Measurements from ENCODE around the gene TMCC2.
"Not testable (repeated sequence)": the region's sequence is repeated elsewhere in the genome, so short reads cannot be mapped to it uniquely, and the experiment has no call there.

Gene TMCC2

GRCh38 chr1:205284420-205285144 is 56.8 kb downstream of the TMCC2 start:
- DNase-seq: peak; percentile 81

DNA sequence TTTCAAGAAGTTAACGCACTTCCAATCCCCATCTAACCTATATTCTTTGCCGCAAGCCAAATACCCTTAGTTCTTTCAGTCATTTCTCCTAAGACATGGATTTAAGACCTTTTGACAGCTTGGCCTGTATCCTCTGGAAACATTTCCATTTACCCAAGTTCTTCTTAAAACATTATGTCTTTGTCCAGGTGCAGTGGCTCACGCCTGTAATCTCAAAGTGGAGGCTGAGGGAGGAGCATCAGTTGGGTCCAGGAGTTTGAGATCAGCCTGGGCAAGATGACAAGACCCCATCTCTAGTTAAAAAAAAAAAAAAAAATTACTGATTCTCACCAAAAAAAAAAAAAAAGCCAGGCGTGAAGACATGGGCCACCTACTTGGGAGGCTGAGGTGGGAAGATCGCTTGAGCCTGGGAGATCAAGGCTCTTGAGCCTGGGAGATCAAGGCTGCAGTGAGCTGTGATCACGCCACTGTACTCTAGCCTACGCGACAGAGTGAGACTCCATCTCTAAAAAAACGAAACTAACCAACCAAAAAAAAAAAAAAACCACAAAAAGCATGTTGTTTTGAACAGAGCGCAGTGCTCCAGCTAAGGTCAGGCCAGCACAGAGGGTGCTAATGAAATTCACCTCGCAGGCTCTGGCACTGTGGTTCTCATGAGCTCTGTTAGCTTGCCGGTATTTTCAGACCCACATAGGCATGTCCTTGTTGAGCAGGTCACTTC is 57.8 kb downstream of the TMCC2 start:
- DNase-seq: peak; percentile 64

DNA sequence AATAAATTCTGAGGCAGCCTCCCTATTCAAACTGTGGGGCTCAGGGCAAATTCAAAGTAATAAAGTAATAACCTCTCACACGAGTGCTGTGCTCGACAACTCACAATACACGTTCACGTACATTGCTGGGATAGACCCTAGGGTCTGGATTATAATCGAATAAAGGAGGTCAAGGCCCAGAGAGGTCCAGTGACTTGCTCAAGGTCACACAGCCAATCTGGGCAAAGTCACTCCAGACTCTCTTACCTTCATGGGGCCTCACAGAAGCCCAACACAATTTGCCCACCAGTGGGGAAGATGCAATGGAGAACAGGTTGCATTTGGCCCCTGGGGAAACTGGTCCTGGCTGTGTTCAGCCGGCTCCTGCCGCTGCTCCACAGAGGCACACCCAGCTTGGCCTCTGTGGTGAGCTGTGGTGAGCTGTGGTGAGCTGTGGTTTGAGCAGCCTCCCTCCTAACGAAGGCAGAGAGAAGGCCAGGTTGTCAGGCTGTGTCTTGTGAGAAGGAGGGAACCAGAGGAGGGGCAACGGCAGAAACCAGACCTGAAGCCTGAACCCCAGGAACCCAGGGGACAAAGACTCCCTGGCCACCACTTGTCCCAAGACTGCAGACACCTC is 58.7 kb downstream of the TMCC2 start:
- peak; percentile 59 for DNase-seq

DNA sequence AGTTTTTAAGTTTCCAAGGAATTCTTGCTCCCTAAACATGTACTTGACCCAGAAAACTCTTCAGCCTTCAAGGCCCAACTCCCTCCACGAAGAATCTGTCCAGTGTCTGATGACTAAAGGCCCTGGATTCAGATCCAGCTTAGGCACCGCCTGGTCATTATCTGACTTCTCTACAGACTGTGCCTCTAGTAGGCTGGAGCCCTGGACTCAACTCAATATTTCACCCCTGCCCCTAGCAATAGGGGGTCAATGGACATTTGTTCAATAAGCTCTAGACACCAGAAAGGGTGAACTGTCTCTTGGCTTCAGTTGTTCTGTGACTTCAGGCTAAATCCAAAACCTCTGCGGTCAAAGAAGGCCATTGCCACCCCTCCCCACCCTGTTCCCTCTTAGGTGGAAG is 59.3 kb downstream of the TMCC2 start:
- no peak for DNase-seq

DNA sequence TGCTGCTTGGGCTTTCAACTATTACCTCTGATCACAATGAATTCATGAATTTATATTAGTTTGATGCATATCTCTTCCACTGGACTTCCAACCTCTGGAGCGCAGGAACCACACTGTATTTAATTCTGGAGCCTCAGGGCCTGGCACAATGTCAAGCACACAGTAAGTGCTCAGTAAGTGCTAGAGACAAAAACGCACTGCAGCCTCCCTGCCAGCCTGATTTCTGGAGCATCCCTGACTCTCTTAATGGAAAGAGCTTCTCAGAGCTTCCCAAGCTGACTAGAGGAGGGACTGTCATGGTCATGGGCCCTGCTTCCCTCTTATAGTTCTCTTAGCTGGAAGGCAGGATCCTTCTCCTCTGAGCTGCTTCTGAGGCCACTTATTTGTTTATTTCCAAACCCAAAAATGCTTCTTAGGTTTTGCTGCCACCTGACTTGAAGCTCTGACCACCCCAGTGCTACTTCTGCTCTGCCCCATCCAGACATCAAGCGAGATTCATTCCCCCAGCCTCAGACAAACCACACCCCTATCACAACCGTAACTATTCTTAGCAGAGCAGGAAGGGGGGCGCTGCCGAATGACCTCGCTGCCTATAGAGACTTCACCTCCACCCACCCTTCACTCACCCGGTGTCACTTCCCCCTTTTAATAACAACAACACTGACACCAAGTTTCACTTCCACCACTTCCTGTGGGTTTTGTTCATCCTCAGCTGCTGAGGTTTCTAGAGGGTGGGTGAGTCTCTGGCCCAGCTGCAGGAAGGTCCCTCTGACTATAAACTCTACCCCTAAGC is 60.2 kb downstream of the TMCC2 start:
- peak; percentile 81 for DNase-seq

GRCh38 chr1:205291596-205291995 is 63.9 kb downstream of the TMCC2 start:
- no peak for DNase-seq

GRCh38 chr1:205293350-205294074 is 65.8 kb downstream of the TMCC2 start:
- no peak for DNase-seq

GRCh38 chr1:205294175-205294917 is 66.6 kb downstream of the TMCC2 start:
- no peak for DNase-seq

DNA sequence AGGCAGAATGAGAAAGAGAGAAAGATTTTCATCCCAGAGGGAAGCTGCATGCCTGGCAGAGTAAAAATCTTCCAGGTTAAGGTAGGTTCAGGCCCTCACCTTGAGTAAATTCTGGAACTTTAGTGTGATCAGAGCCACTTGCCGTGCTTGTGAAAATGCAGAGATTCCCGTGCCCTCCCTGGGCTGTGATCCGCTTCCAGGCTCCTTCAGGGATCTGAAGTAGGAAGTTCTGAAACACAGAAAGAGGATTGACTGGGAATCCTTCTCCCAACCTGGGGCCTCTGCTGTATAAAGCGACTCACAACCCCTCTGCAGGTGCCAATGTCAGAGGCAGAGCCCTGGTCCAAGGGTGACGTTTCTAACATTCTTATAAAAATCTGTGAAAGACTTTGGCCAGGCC is 67.2 kb downstream of the TMCC2 start:
- DNase-seq: no peak

DNA sequence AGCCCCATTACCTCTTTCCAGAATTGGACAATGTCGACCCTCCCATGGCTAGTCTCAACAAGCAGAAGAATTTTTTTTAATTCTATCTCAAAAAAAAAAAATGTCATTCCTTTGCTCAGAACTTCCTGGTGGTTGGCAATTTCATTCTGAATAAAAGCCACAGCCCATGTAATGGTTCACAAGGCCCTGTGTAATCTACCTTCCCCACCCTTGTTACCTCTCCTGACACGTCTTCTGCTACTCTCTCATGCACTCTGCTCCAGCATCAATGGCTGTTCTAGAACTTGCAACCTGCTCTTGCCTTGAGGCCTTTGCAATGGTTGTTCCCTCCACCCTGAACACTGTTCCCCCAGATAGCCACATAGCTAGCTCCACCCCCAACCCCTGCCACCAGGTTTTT is 68.4 kb downstream of the TMCC2 start:
- no peak for DNase-seq

GRCh38 chr1:205297546-205298177 is 69.9 kb downstream of the TMCC2 start:
- not testable (repeated sequence) for DNase-seq

GRCh38 chr1:205298191-205298994 is 70.6 kb downstream of the TMCC2 start:
- no peak for DNase-seq

- DNase-seq: no peak
These were observed 72.4 kb downstream of the TMCC2 start for GRCh38 chr1:205300149-205300548.

DNA sequence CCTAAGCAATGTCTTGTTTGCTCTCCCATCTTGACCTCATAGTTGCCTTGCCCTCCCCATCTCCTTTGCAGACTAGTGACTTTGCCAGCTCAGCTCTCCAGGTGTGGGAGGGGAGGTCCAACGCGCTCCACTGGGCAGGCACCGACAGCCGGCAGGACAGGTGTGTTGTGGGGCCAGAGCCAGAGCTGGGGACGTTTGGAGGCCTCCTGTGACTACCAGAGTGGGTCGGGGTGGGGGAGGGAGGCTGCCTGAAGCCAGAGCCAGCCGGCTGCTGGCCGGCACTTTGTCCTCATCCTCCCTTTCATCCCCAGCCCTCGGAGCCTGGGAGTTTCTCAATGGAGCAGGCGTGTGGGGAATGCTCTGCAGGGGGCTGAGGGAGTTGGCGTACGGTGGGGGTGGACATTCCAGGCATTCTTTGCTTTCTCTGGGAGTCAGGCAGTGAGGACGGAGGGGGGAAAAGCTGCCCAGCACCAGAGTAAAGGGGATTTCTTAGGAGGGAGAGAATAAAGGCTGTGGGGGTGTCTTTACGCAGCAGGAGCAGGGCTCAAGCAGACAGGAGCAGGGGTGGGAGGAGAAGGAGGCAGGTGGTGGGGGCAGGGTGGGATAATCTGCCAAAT is 73.6 kb downstream of the TMCC2 start:
- no peak for DNase-seq

DNA sequence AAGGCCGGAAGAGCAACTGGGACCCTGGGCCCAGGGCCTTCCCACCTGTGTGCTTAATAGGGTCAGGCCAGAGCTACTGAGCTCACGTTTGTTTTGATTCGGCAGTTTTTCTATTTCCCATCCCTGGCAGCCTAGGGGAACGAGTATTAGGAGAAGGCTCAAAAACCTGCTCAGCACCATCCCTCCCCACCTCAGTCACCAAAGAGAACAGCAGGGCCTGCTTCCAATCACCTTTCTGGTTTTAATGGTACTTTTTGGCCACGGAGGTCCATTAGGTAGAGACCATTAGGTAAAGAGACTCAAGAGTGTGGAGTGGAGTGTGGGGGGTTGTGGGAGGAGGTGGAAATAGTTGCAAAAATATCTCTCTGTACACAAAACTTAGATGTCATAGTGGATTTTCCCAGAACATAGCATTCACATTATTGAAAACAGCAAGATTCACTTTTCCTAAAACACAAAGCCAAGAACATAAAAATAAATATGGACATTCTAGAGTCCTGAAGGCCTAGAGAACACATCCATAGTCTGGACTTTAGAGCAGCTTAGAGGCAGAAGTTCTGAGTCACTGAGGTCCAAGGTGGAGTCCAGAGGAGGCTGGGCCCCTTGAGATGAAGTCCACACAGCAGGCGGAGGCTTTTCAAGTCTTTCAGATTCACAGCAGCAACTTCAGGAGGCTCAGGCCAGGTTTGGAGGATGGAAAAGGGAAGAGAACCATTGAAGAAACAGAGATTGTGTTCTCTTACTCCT is 74.3 kb downstream of the TMCC2 start:
- no peak for DNase-seq

DNA sequence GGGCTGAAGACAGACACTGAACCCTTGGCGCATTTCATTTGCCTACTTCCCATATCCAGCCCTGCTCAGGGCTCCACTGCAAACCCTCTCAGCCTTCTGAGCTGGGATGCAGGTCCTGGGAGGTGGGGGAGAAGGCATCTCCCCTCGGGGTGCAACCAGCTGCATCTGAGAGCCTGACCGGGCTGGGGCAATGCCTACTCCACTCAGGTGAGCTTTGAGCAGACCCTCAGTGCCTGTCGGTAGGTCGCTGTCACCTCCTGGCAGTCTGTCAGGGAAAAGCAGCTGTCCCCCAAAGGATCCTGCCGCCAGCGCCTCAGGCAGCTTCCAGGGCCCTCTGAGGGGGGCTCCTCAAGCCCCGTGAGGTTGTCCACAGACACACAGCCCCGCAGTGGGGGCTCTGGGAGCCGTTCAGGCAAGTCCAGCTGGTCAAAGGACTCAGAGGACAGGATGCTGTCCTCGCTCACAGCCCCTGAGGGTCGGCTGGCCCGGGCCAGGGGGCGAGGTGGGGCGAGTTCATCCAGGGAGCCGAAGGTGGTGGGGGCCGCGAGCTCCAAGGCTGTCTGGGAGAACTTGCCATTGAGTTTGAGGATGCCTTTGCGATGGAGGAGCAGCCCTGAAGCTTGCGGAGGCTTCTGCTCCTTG is 75.6 kb downstream of the TMCC2 start:
- DNase-seq: no peak

- DNase-seq: no peak
These were observed 76.4 kb downstream of the TMCC2 start for GRCh38 chr1:205304046-205304694.

DNA sequence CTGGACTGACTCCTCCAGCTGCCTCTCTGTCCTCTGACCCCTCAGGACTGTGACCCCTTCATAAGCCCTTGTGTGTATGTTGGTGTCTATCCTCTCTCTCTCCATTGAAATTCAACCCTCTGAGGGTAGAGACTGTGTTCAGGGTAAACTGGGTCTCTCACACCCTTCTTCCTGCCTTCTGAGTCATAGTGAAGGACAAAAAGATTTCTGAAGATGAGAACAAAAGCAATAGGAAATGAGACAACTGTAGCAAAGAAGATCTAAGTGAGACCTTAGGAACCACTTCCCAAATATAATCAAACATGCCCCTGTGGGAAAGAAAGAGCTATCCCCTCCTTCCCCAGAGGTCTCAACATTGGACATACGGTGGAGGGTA is 76.9 kb downstream of the TMCC2 start:
- DNase-seq: no peak
